Activated naive CD4-positive, alpha-beta T cell treated with anti-CD3 and anti-CD28 coated beads, Interleukin-2, amount 10 ng/mL, durations not matched to agents 7 days and 5 days (primary cell): ENCODE results near the gene SLC29A1.

Experiments
- CTCF ChIA-PET: fragments of 350-600 bp; sonication (Branson Sonifier 250); formaldehyde crosslinking; loops from one replicate; lab custom pipeline; 2021; ENCODE audit warnings: antibody characterized with exemption; lab: Charles Lee
- DNase-seq: peaks from one replicate; pipeline ENCODE4 v3.0.0-alpha.2; 2020
- H3K27ac Mint-ChIP-seq: one replicate; pipeline ENCODE4 v1.8.0; 2021; ENCODE audit warnings: mild to moderate bottlenecking, moderate library complexity, mixed read lengths
- H3K27me3 Mint-ChIP-seq: one replicate; pipeline ENCODE4 v1.8.0; 2021; ENCODE audit warnings: mild to moderate bottlenecking, mixed read lengths
- H3K36me3 Mint-ChIP-seq: one replicate; pipeline ENCODE4 v1.8.0; 2021; ENCODE audit warnings: mixed read lengths
- H3K4me1 Mint-ChIP-seq: one replicate; pipeline ENCODE4 v1.8.0; 2021; ENCODE audit warnings: mixed read lengths
- H3K4me3 Mint-ChIP-seq: one replicate; pipeline ENCODE4 v1.8.0; 2021; ENCODE audit warnings: mild to moderate bottlenecking, moderate library complexity, mixed read lengths
- H3K9me3 Mint-ChIP-seq: one replicate; pipeline ENCODE4 v1.8.0; 2021; ENCODE audit warnings: mixed read lengths

Gene SLC29A1

GRCh38 chr6:44245912-44246662, 22.7 kb downstream of the SLC29A1 start:
- Mint-ChIP-seq H3K27me3 (peaks cover 33% of the 10 kb centered on the region), H3K36me3 (peaks cover 39% of the 10 kb centered on the region)

GRCh38 chr6:44246663-44247337, 23.4 kb downstream of the SLC29A1 start, which contains the start of gene HSP90AB1:
Gene HSP90AB1, plus strand, starts transcription at chr6:44247101. Its CDS starts 1,529 bp downstream, at chr6:44248630.
- H3K4me3 Mint-ChIP-seq, result peak within 1 kb of the TSS; percentile 97
- no peaks in the 10 kb centered on the region for H3K9me3 Mint-ChIP-seq
- H3K4me1 Mint-ChIP-seq, result peaks cover 43% of the 10 kb centered on the region
- CTCF ChIA-PET, result interaction anchor here (1.3 to 3.0 kb wide), 5 partner anchors 9 to 74 kb away, joined by 3 to 15 read pairs (median 8); partner anchors contain the start of gene SLC35B2
- peak; percentile 98 for DNase-seq
- H3K27ac Mint-ChIP-seq, result peak within 1 kb of the TSS; percentile 98
- H3K36me3 Mint-ChIP-seq, result peaks cover 45% of the 10 kb centered on the region
- peaks cover 27% of the 10 kb centered on the region for H3K27me3 Mint-ChIP-seq

More at GRCh38 chr6:44245912-44246662, 22.7 kb downstream of the SLC29A1 start:
- Mint-ChIP-seq H3K4me1 (peaks cover 39% of the 10 kb centered on the region), H3K9me3 (no peaks in the 10 kb centered on the region), H3K27ac (peak overlapping the region; percentile 98), H3K4me3 (peak overlapping the region; percentile 97)
- peak; percentile 87 for DNase-seq
- CTCF ChIA-PET, result interaction anchor here (0.6 to 3.0 kb wide), 5 partner anchors 8 to 1453 kb away, joined by 4 to 15 read pairs (median 8); partner anchors contain the start of gene SLC35B2

- peak; percentile 88 for DNase-seq
- Mint-ChIP-seq H3K27ac (peak overlapping the region; percentile 98), H3K9me3 (no peaks in the 10 kb centered on the region), H3K27me3 (peaks cover 24% of the 10 kb centered on the region), H3K4me3 (peak overlapping the region; percentile 97), H3K4me1 (peaks cover 47% of the 10 kb centered on the region), H3K36me3 (peaks cover 51% of the 10 kb centered on the region)
- CTCF ChIA-PET, result interaction anchor here (1.3 to 3.0 kb wide), 6 partner anchors 8 to 23 kb away, joined by 3 to 15 read pairs (median 9); partner anchors contain the start of gene SLC35B2
Observed at GRCh38 chr6:44247338-44248302, 24.2 kb downstream of the SLC29A1 start.

GRCh38 chr6:44248579-44248978, 25.2 kb downstream of the SLC29A1 start:
- peak overlapping the region; percentile 98 for H3K27ac Mint-ChIP-seq
- CTCF ChIA-PET, result interaction anchor here (1.7 to 1.8 kb wide), 2 partner anchors 8 to 16 kb away, joined by 4 to 11 read pairs; partner anchors contain the start of gene SLC35B2
- no peak for DNase-seq
- H3K27me3 Mint-ChIP-seq, result peaks cover 20% of the 10 kb centered on the region
- no peaks in the 10 kb centered on the region for H3K9me3 Mint-ChIP-seq
- H3K4me1 Mint-ChIP-seq, result peaks cover 56% of the 10 kb centered on the region
- peaks cover 61% of the 10 kb centered on the region for H3K36me3 Mint-ChIP-seq
- peak overlapping the region; percentile 97 for H3K4me3 Mint-ChIP-seq

GRCh38 chr6:44249082-44249748, 25.8 kb downstream of the SLC29A1 start:
- Mint-ChIP-seq H3K4me1 (peaks cover 61% of the 10 kb centered on the region), H3K27ac (no peak overlapping the region), H3K9me3 (no peaks in the 10 kb centered on the region), H3K4me3 (peak overlapping the region; percentile 97), H3K27me3 (peaks cover 13% of the 10 kb centered on the region), H3K36me3 (peaks cover 66% of the 10 kb centered on the region)
- DNase-seq, result no peak
- CTCF ChIA-PET, result interaction anchor here (1.7 to 1.8 kb wide), 2 partner anchors 8 to 16 kb away, joined by 4 to 11 read pairs; partner anchors contain the start of gene SLC35B2

- no peak for DNase-seq
- Mint-ChIP-seq H3K9me3 (no peaks in the 10 kb centered on the region), H3K27ac (peak overlapping the region; percentile 57), H3K36me3 (peaks cover 75% of the 10 kb centered on the region), H3K27me3 (peaks cover 8% of the 10 kb centered on the region), H3K4me3 (no peak overlapping the region), H3K4me1 (peaks cover 68% of the 10 kb centered on the region)
- CTCF ChIA-PET, result interaction anchor here (1.6 to 2.0 kb wide), 2 partner anchors 25 to 78 kb away, joined by 4 to 8 read pairs; no protein-coding TSS in a partner anchor
Observed at GRCh38 chr6:44250067-44250717, 26.8 kb downstream of the SLC29A1 start.

- Mint-ChIP-seq H3K27me3 (peaks cover 4% of the 10 kb centered on the region), H3K9me3 (no peaks in the 10 kb centered on the region), H3K4me1 (peaks cover 68% of the 10 kb centered on the region), H3K36me3 (peaks cover 80% of the 10 kb centered on the region), H3K27ac (no peak overlapping the region), H3K4me3 (no peak overlapping the region)
- CTCF ChIA-PET, result interaction anchor here (1.6 to 2.0 kb wide), 3 partner anchors 11 to 78 kb away, joined by 4 to 8 read pairs (median 4); no protein-coding TSS in a partner anchor
- DNase-seq, result no peak
Observed at GRCh38 chr6:44250718-44251123, 27.3 kb downstream of the SLC29A1 start.

GRCh38 chr6:44251576-44252524, 28.5 kb downstream of the SLC29A1 start:
- Mint-ChIP-seq H3K4me1 (peaks cover 76% of the 10 kb centered on the region), H3K9me3 (no peaks in the 10 kb centered on the region), H3K36me3 (peaks cover 84% of the 10 kb centered on the region), H3K27me3 (no peaks in the 10 kb centered on the region), H3K27ac (no peak overlapping the region), H3K4me3 (no peak overlapping the region)
- CTCF ChIA-PET, result interaction anchor here (1.6 to 2.0 kb wide), 3 partner anchors 10 to 79 kb away, joined by 4 to 8 read pairs (median 4); no protein-coding TSS in a partner anchor
- no peak for DNase-seq

GRCh38 chr6:44253307-44254101, 30.1 kb downstream of the SLC29A1 start:
- peak overlapping the region; percentile 21 for H3K27ac Mint-ChIP-seq
- H3K27me3 Mint-ChIP-seq, result no peaks in the 10 kb centered on the region
- H3K9me3 Mint-ChIP-seq, result no peaks in the 10 kb centered on the region
- peaks cover 79% of the 10 kb centered on the region for H3K4me1 Mint-ChIP-seq
- H3K36me3 Mint-ChIP-seq, result peaks cover 76% of the 10 kb centered on the region
- DNase-seq, result peak; percentile 81
- CTCF ChIA-PET, result interaction anchor here (0.7 to 4.8 kb wide), 8 partner anchors 9 to 387 kb away, joined by 3 to 32 read pairs (median 4); partner anchors contain the start of gene SLC29A1
- H3K4me3 Mint-ChIP-seq, result no peak overlapping the region

- no peak for DNase-seq
- Mint-ChIP-seq H3K27me3 (no peaks in the 10 kb centered on the region), H3K4me3 (peak overlapping the region; percentile 3), H3K9me3 (no peaks in the 10 kb centered on the region), H3K36me3 (peaks cover 72% of the 10 kb centered on the region), H3K4me1 (peaks cover 73% of the 10 kb centered on the region), H3K27ac (peak overlapping the region; percentile 43)
- CTCF ChIA-PET, result interaction anchor here (0.7 to 4.8 kb wide), 11 partner anchors 8 to 388 kb away, joined by 3 to 32 read pairs (median 4); partner anchors contain the start of genes HSP90AB1 and SLC29A1
Observed at GRCh38 chr6:44254191-44255104, 31.1 kb downstream of the SLC29A1 start.
